Lower leg skin (tissue), 3 donors: ENCODE measurements around the gene ELOA.

Source experiments
- POLR2A ChIP-seq, 2 donors: fragments of 450-650 bp; IDR thresholded peaks; one replicate each; pipeline ENCODE4 v1.6.1; 2016 to 2017; ENCODE audit warnings: antibody characterized with exemption in 2 of 2, mild to moderate bottlenecking in 1 of 2, moderate library complexity in 1 of 2
- TF ChIP-seq, protein P1 (sequence below), 3 donors: fragments of 450-650 bp; IDR thresholded peaks; one replicate each; pipeline ENCODE4 v1.5.1; 2016; ENCODE audit warnings: antibody characterized with exemption in 3 of 3, mild to moderate bottlenecking in 3 of 3, moderate library complexity in 2 of 3

DNA sequence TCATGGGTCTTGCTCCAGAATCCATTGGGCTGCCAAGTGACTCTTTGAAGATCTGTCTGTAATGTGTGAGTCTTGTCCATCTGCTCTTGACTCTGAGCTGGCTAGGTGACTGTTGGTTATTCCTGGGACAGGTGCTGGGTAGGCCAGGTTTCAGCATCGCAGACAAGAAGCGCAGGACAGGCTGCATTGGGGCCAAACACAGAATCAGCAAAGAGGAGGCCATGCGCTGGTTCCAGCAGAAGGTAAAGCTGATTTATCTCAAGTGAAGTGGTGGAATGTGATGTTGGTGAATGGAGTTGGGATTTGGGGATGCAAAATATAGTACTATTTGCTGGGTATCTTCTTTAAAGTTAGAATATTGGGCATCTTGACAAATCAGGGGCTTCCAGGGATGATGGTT is 47.6 kb upstream of the ELOA start:
- TF ChIP-seq, protein P1, sequence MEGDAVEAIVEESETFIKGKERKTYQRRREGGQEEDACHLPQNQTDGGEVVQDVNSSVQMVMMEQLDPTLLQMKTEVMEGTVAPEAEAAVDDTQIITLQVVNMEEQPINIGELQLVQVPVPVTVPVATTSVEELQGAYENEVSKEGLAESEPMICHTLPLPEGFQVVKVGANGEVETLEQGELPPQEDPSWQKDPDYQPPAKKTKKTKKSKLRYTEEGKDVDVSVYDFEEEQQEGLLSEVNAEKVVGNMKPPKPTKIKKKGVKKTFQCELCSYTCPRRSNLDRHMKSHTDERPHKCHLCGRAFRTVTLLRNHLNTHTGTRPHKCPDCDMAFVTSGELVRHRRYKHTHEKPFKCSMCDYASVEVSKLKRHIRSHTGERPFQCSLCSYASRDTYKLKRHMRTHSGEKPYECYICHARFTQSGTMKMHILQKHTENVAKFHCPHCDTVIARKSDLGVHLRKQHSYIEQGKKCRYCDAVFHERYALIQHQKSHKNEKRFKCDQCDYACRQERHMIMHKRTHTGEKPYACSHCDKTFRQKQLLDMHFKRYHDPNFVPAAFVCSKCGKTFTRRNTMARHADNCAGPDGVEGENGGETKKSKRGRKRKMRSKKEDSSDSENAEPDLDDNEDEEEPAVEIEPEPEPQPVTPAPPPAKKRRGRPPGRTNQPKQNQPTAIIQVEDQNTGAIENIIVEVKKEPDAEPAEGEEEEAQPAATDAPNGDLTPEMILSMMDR (IDR thresholded peaks at IDR 0.05) = no peak
- TF ChIP-seq POLR2A (IDR thresholded peaks at IDR 0.05) = no peak
